ENCODE data around the gene CPT1A.
"Not testable (repeated sequence)": the region's sequence is repeated elsewhere in the genome, so short reads cannot be mapped to it uniquely, and the experiment has no call there.

The CPT1A gene

GRCh38 chr11:68841718-68842426 is at the start of gene CPT1A:
Gene CPT1A (minus strand): TSS chr11:68841916. CDS start chr11:68815474, 26,442 bp downstream.
- DNase-seq (ENCODE audit: low spot score), result peak; percentile 92

GRCh38 chr11:68890490-68891231 is 48.9 kb upstream of the CPT1A start:
- peak; percentile 98 for DNase-seq (ENCODE audit: low spot score)

GRCh38 chr11:68889948-68890446 is 48.3 kb upstream of the CPT1A start:
- DNase-seq (ENCODE audit: low spot score), result peak; percentile 62

GRCh38 chr11:68884827-68885226 is 43.1 kb upstream of the CPT1A start:
- not testable (repeated sequence) for DNase-seq (ENCODE audit: low spot score)

- DNase-seq (ENCODE audit: low spot score), result no peak
These were observed 40.7 kb upstream of the CPT1A start for GRCh38 chr11:68882391-68882790.

GRCh38 chr11:68881320-68881719 is 39.6 kb upstream of the CPT1A start:
- DNase-seq (ENCODE audit: low spot score), result no peak

- no peak for DNase-seq (ENCODE audit: low spot score)
These were observed 39.1 kb upstream of the CPT1A start for GRCh38 chr11:68880851-68881250.

- DNase-seq (ENCODE audit: low spot score), result no peak
These were observed 36.3 kb upstream of the CPT1A start for GRCh38 chr11:68878022-68878421.

- DNase-seq (ENCODE audit: low spot score), result peak; percentile 69
These were observed 30.7 kb upstream of the CPT1A start for GRCh38 chr11:68872216-68873003.

GRCh38 chr11:68870470-68870869 is 28.8 kb upstream of the CPT1A start:
- no peak for DNase-seq (ENCODE audit: low spot score)

- DNase-seq (ENCODE audit: low spot score), result no peak
These were observed 26.6 kb upstream of the CPT1A start for GRCh38 chr11:68868221-68868835.

GRCh38 chr11:68867066-68867465 is 25.4 kb upstream of the CPT1A start:
- no peak for DNase-seq (ENCODE audit: low spot score)

GRCh38 chr11:68865241-68865640 is 23.5 kb upstream of the CPT1A start:
- no peak for DNase-seq (ENCODE audit: low spot score)

GRCh38 chr11:68863553-68864265 is 22.0 kb upstream of the CPT1A start:
- DNase-seq (ENCODE audit: low spot score), result no peak

- no peak for DNase-seq (ENCODE audit: low spot score)
These were observed 20.7 kb upstream of the CPT1A start for GRCh38 chr11:68862421-68862820.

- no peak for DNase-seq (ENCODE audit: low spot score)
These were observed 17.4 kb upstream of the CPT1A start for GRCh38 chr11:68859123-68859522.

GRCh38 chr11:68857037-68857586 is 15.4 kb upstream of the CPT1A start:
- no peak for DNase-seq (ENCODE audit: low spot score)

- DNase-seq (ENCODE audit: low spot score), result not testable (repeated sequence)
These were observed 14.8 kb upstream of the CPT1A start for GRCh38 chr11:68856425-68857030.

- peak; percentile 78 for DNase-seq (ENCODE audit: low spot score)
These were observed 13.7 kb upstream of the CPT1A start for GRCh38 chr11:68855205-68855981.

Data from hepatic stellate cell (primary cell).